ENCODE data around the gene CCDC157.

The CCDC157 gene

GRCh38 chr22:30356449-30357235 lies at the start of gene CCDC157, which contains the start of gene SF3A1:
Gene CCDC157, plus strand, starts transcription at chr22:30357007. Its CDS starts 8,994 bp downstream, at chr22:30366001.
Gene SF3A1, minus strand, starts transcription at chr22:30356894. Its CDS starts 102 bp downstream, at chr22:30356792.
- DNase-seq (ENCODE audit: low read depth in 2 of 2), result peak; percentile 84 to 85

GRCh38 chr22:30307041-30307574 lies 49.7 kb upstream of the CCDC157 start:
- no peak for DNase-seq (ENCODE audit: low read depth in 2 of 2)

GRCh38 chr22:30308093-30308492 lies 48.7 kb upstream of the CCDC157 start:
- no peak for DNase-seq (ENCODE audit: low read depth in 2 of 2)

- no peak for DNase-seq (ENCODE audit: low read depth in 2 of 2)
These were observed 48.1 kb upstream of the CCDC157 start for GRCh38 chr22:30308518-30309230.

- no peak for DNase-seq (ENCODE audit: low read depth in 2 of 2)
These were observed 46.7 kb upstream of the CCDC157 start for GRCh38 chr22:30309951-30310741.

GRCh38 chr22:30310881-30311771 lies 45.7 kb upstream of the CCDC157 start:
- DNase-seq (ENCODE audit: low read depth in 2 of 2), result no peak

- DNase-seq (ENCODE audit: low read depth in 2 of 2), result no peak
These were observed 44.8 kb upstream of the CCDC157 start for GRCh38 chr22:30312053-30312452.

- DNase-seq (ENCODE audit: low read depth in 2 of 2), result no peak
These were observed 43.1 kb upstream of the CCDC157 start for GRCh38 chr22:30313527-30314363.

GRCh38 chr22:30314915-30315314 lies 41.9 kb upstream of the CCDC157 start:
- DNase-seq (ENCODE audit: low read depth in 2 of 2), result no peak

GRCh38 chr22:30315962-30316576 lies 40.7 kb upstream of the CCDC157 start:
- no peak for DNase-seq (ENCODE audit: low read depth in 2 of 2)

GRCh38 chr22:30317778-30318177 lies 39.0 kb upstream of the CCDC157 start:
- no peak for DNase-seq (ENCODE audit: low read depth in 2 of 2)

- DNase-seq (ENCODE audit: low read depth in 2 of 2), result no peak
These were observed 37.9 kb upstream of the CCDC157 start for GRCh38 chr22:30318799-30319419.

- no peak for DNase-seq (ENCODE audit: low read depth in 2 of 2)
These were observed 36.7 kb upstream of the CCDC157 start for GRCh38 chr22:30320021-30320556.

GRCh38 chr22:30321461-30321860 lies 35.3 kb upstream of the CCDC157 start:
- DNase-seq (ENCODE audit: low read depth in 2 of 2), result no peak

- no peak for DNase-seq (ENCODE audit: low read depth in 2 of 2)
These were observed 33.6 kb upstream of the CCDC157 start for GRCh38 chr22:30323246-30323645.

- DNase-seq (ENCODE audit: low read depth in 2 of 2), result no peak
These were observed 32.6 kb upstream of the CCDC157 start for GRCh38 chr22:30324014-30324730.

GRCh38 chr22:30325065-30325720 lies 31.6 kb upstream of the CCDC157 start:
- DNase-seq (ENCODE audit: low read depth in 2 of 2), result no peak
